GM19463 (cell line): ENCODE results near the gene CLCN2.

Source experiments
- ATAC-seq: cut with Tn5 transposase; IDR thresholded peaks from one replicate; pipeline ENCODE4 v1.9.1; 2021; ENCODE audit warnings: mild to moderate bottlenecking, moderate library complexity; ENCODE audit not compliant: unreplicated experiment

The CLCN2 gene

DNA sequence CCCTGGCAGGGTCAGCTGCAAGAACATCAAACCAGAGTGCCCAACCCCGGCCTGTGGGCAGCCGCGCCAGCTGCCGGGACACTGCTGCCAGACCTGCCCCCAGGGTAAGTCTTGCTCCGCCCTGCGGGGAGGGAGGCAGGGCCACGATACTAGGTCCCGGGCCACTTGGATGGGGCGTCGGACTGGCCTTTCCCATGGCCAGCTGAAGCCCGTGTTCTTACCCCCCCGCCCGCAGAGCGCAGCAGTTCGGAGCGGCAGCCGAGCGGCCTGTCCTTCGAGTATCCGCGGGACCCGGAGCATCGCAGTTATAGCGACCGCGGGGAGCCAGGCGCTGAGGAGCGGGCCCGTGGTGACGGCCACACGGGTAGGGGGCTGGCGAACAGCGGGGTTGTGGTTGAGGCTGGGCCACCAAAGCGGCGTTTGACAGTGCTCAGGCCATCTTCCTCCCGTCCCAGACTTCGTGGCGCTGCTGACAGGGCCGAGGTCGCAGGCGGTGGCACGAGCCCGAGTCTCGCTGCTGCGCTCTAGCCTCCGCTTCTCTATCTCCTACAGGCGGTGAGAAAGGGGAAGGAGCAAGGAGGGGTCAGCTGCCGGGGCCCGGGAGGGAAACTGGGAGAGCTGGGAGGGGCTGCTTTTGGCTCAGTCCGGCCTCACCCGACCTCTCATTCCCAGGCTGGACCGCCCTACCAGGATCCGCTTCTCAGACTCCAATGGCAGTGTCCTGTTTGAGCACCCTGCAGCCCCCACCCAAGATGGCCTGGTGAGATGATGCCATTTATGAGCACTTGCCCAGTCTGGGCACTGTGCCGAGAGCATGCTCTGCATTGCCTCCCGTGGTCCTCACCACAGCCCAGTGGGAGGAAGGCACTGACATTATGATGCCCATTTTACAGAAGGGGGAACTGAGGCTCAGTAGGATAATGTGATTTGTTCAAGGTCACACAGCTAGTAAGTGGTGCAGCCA lies 20.1 kb upstream of the CLCN2 start:
- ATAC-seq: no peak

DNA sequence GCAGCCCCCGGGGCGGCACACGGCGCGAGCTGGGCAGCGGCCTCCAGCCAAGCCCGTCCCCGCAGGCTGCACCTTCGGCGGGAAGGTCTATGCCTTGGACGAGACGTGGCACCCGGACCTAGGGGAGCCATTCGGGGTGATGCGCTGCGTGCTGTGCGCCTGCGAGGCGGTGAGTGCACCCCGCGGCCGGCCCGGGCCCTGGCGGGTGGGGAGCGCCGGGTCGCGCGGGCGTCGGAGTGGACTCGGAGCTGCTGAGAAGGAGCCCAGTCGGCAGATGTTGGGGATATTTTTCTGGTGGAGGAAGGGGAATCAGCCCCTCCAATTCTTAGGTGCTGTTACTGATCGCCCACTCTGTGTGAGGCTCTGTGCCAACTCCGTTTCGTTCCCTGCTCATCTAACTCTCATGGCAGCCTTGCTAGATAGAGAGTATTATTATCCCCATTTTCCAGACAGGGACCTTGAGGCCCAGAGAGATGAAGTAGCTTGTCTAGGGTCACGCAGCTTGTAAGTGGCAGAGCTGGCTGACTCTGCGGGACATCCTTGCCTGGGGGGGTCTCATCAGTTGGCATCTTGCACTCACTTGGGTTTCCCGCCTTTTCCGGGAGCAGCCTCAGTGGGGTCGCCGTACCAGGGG lies 19.3 kb upstream of the CLCN2 start:
- no peak for ATAC-seq

DNA sequence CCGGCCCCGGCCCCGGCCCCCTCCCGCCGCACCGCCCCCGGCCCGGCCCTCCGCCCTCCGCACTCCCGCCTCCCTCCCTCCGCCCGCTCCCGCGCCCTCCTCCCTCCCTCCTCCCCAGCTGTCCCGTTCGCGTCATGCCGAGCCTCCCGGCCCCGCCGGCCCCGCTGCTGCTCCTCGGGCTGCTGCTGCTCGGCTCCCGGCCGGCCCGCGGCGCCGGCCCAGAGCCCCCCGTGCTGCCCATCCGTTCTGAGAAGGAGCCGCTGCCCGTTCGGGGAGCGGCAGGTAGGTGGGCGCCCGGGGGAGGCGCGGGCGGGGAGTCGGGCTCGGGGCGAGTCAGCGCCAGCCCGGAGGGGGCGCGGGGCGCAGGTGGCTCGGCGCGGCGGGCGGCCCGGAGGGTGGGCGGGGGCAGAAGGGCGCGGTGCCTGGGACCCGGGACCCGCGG lies 18.8 kb upstream of the CLCN2 start:
- no peak for ATAC-seq

DNA sequence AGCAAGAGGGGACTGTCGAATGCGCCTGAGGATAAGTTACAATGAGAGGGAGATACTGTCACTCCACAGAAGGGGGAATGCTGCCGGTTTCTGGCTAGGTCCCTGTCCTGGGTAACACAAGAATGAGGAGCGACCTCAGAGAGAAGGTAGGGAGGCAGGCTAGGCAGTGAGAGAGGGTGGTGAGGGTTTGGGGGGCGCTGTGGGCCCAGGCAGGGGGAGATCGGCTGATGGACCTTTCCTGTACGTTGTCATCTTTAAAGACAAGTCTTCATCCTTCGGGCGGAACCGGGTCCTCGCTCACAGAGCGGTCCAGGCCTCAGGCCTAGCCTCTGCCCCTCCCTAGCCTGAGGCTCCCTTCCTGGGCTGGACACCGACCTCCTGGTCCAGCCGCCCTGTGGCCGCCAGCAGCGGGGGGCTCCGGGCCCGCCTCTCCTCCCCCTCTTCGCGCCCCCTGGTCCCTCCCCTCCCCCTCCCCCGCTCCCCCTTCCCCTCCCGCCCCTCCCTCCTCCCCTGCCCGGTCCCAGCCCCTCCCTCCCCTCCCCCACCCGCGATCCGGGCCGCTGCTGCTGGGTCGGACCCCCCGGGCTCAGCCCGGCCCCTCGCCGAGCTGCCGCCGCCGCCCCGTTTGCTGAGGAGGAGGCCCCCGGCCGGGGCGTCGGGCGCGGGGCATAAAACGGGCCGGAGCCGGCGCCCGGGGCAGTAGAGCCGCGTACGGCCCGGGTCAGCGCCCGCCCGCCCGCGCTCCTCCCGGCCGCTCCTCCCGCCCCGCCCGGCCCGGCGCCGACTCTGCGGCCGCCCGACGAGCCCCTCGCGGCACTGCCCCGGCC lies 18.2 kb upstream of the CLCN2 start, which contains the start of gene CHRD:
Gene CHRD (plus strand): TSS at position 697 of the 827 bp plus-strand sequence. CDS start 265 bp downstream, outside the sequence.
- no peak for ATAC-seq

DNA sequence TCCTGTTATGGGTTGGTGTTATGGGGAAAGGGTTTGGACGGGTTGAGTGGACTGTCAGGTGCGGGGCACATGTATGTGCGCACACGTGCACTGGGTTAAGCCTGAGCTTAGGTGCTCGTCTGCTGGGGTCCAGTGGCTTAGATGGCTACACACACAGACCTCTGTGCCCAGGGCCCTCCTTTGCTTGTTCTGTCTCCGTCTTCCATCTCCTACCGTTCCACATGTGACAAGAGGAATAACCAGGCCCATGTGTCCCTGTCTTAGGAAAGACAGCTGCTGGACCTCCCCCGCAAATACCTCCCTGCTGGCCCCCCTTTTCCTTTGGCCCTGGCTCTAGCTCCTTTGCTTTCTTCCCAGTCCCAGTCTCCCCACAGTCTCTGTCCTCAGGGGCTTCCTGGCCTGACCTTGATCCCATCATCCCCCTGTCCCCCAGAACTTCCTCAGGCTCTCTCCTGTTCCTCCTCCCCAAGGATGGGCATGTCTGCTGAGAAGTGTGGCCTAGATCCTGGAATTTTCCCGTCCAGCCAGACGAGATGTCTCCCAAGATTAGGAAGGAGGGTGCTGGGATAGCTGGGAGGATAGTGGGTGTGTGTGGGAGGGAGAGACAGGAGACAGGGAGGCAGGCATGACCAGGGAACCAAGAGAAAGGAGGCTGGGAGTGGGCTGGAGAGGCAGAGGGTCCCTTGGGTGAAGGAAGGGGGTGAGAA lies 17.4 kb upstream of the CLCN2 start:
- ATAC-seq: no peak

DNA sequence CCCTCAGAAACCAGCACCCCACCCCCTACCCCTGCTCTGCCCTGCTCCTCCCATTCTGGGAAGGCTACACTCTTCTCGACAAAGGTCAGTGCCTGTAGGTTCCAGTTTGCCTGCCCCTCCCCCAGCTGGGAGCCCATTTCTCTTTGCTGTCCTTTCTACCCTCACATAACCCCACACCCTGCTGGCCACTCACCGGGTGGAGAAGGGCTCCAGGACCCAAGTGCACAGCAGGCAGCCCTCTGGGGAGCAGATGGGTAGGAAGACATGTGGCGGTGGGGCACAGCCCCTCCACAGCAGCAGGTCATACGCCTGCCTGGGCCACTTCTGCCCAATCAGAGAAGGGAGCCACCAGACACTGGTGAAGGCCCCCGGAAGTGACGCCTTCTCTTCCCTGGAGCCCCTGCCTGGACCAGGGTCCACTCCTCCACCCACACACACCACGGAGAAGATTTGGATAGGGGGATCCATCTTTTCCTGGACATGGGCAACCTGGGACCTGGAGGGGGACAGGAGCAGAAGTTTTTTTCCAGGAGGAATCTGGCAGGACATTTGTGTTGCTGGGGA lies 16.6 kb upstream of the CLCN2 start, which contains the start of gene THPO:
Gene THPO (minus strand): TSS at position 326 of the 564 bp plus-strand sequence. CDS start 1,948 bp downstream, outside the sequence.
- ATAC-seq: no peak

DNA sequence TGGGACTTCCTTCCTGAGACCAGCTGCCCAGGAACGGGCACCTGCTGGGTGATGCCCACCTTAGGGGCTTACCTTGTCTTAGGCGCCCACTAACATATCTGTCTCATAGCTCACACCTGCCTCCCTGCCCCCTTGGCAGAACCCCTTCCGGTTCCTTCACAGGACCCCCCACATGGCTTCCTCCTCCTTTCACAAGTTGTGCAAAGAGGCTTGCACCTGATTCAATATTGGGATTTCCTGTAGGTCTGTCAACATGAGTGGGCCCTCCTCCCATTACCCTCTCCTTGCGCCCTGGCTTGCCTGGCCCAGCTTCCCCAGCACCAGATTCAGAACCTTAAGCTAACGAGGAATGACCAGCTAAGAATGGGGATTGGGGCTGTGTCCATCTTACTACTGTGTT lies 16.0 kb upstream of the CLCN2 start:
- ATAC-seq: no peak

DNA sequence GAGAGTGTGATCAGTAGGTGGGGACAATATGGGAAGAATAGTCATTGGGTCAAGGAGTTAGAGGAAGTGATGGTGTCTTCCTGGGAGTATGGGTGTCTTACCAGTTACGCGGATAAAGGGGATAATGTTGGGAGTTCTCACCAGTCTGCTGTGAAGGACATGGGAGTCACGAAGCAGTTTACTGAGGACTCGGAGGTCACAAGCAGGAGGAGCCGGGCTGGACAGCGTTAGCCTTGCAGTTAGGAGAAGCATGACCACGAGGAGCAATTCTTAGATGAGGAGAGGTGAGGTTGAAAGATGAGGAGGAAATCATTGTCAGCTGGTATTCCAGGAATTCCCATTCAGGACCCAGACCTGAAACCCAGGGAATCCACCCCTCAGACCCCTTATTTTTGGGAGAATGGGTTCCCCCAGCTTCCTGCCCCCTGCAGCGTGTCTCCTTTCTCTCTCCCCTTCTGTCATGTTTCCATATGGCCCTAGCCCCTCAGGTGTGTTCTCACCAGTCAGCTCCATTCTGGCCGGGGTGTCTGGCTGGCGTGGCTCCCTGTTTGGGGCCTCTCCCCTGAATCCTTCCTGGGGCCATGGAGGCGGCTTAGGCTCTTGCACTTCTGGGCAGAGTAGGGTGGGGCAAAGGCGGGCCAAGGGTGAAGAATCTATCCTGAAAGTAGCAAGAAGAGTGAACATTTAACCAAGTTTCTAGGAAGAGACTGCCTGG lies 14.5 kb upstream of the CLCN2 start:
- no peak for ATAC-seq

DNA sequence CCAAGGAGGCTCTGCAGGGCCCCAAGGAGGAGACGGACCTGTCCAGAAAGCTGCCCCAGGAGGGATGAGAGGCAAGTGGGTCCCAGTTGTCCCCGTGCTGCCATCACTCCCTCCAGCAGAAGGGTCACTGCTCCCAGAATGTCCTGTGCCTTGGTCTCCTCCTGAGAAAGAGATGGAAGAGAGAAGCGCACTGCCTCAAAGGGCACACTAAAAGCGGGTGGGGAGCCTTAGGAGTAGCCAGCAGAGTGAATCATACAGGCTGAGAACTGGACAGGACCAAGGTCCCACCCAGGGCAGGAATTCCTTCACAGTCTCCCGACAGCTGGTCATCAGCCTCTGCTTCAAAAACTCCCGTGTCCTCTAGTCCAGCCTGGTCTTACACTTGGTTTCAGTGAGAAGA lies 12.0 kb upstream of the CLCN2 start:
- no peak for ATAC-seq

DNA sequence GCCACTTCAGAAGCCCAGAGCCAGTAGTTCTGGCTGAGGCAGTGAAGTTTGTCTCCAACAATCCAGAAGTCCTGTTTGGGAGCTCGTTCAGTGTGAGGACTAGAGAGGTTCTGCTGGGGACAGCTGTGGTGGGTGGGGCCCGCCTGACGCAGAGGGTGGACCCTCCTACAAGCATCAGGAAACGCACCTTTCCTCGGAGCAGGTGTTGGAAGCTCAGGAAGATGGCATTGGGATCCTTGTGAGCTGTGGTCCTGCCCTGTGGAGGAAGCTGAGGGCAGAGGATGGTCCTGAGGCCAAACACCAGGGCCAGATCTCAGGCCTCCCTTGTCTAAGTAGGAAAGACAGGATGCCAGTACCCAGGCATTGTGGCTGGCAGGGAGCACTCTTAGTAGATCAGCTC lies 11.5 kb upstream of the CLCN2 start:
- no peak for ATAC-seq

DNA sequence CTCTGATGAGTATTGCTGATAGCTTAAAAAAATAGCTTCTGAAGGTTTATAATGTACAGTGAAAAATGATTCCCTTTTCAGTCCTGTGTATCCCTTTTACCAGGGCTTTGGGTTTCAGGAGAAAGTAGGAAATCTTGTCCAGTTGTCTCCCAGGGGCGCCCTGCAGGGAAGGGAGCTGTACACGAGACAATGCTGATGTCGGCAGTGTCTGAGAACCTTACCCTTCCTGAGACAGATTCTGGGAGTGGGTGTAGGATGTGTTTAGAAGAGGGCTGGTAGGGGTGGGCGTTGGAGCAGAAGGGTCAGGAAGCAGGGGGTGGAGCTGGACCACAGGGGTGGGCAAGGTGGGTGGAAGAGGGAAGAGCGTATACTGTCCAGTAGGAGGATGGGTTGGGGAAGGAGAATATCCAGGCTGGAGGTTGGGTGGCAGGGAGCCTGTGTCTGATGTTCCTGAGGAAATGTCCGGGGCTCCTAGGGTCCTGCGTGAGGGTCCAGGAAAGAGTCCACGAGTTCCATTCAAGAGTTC lies 11.0 kb upstream of the CLCN2 start:
- ATAC-seq: no peak

DNA sequence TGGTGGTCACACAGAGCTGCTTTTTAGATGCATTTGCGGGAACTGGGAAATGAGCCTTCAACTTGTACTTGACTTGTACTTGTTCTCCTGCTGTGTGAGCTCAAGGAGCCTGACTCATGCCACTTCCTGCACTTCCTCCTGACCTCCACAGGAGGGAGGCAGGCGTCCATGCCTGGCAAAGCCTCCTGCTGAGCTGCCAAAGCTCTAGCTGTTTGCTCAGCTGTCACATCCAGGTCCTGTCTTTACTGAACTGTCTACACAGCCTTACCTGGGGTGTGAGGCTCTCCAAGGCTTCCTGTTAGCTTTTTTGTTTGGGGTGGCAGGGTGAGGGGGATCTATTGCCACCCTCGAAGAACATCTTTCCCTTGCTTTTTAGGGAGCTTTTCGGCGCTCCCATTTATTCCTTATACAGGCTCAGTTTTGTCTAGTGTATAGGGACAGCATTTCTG lies 10.2 kb upstream of the CLCN2 start:
- peak; percentile 86 for ATAC-seq

DNA sequence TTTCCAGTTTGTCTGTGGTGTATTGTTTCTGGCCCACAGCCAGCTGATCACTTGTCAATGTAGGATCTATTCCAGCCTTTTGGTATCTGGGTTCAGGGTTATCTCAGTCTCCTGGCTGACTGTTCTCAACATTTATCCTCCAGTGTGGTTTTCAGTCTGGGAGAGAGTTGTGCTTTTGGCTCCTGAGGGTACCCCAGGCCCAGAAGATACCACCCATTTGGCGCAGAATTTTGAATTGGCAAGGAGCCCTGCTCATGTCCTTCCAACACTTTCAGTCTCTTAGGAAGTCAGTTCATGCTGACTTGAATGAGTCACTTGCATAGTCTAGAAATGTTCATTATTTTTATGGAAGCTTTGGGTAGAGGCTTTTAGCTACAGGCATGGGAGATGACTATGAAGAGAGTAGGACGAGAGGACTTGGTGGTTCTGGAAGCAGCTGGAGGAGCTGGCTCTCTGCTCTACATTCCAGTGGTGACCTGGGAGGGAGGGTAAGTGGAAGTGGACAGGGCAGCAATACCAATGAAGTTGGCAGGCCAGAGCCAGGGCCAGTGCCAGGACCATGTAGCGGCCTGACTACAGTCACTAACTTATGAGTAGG lies 7.3 kb upstream of the CLCN2 start:
- no peak for ATAC-seq

DNA sequence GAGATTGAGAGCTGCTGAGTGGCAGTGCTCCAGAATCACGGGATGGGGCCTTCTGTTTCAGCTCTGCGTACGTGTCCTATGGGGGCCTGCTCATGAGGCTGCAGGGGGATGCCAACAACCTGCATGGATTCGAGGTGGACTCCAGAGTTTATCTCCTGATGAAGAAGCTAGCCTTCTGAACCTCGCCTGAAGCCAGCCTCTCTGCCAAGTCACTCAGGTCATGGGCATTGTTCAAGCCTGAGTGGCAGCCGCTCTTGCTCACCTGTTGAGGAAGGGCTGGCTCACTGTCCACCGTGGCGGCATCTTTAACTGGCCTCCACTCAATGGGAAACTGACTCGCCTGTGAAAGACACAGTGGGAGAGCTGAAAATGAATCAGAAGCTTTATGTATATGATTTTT lies 6.7 kb upstream of the CLCN2 start:
- ATAC-seq: no peak

DNA sequence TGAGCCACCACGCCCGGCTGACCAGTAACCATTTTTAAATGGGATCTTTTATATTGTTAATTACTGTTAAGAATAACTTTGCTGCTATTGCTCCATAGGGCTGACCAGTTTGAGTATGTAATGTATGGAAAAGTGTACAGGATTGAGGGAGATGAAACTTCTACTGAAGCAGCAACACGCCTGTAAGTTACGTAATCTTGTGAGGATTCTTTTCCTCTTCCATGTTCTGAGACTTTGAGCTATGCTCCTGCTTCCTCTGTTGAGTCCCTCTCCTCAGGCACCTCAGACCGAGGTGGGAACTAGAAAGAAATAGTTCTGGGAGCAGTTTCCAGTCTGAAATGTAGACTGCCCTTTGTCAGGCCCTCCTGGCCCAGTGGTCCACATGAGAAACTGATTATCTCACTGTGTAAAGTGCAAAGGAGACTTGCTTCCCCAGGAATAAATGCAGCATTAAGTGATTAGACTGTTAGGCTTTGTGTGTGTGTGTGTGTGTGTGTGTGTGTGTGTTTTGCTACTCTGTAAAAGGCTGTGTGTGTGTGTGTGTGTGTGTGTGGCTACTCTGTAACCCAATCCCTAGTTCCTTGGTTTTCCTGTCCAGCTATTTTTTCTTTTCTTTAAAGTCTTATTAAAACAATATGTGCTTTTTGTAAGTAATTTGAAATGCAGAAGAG lies 5.3 kb upstream of the CLCN2 start:
- no peak for ATAC-seq

DNA sequence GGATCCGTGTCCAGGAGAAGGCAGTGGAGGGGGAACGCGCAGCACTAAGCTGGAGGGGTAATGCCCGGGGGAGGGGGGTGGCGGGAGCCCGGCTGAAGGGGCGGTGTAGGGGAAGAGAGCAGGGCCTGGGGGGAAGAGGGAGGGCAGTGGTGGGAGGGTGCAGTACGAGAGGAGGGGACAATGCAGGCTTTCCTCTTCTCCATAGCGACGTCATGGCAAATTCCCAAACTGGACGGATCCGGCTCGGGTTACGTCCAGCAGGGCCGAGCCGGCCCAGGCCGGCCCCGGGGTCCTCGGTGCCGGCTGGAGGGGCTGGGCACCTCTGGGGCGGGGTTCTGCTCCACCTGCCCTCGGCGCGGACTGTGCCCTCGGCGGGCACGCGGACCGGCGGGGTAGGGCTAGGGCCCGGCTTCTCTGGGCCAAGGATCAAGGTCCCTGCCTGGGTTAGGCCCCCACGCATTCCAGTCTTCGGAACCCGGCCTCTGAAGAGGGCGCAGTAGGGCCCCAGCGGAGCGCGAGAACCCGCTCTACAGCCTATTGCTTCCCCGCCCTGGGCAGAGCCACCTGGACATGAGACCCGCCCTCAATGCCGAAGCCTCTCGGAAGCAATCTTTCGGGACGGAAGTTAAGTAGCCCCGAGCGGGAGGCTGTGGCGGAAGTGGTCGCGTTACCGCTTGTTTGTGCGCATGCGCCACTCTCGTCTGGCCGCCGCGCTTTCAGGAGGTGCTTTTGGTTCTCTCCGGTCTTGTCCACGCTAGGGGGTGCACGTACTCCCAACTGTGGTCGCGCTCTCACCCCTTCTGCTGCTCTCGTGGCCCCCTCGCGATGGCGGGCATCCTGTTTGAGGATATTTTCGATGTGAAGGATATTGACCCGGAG lies 1.5 kb upstream of the CLCN2 start:
- peak; percentile 78 for ATAC-seq
